ENCODE measurements around the gene NDFIP2.

The NDFIP2 gene

DNA sequence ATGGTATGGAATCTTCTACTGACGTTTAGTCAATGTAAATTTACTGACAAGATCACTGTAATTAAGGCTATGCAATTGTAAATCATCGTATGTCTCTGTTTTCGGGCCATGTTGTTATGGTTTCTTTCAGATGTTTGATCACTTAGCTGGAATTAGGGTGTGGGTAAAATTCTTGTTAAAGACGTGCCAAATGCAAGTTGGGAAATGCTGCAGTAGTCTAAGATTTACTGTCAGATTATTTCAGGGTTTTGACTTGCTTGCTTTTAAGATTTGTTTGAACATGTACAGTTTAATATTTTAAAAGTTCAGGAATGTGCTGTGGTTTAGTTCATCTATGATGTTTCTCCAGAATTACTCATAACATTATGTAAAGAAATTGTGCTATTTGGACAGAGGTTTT is 10.8 kb downstream of the NDFIP2 start:
- CTCF ChIA-PET: no interaction called here
- H3K4me3 Mint-ChIP-seq: peak overlapping the region; percentile 27
- no peak for DNase-seq
- peaks cover 3% of the 10 kb centered on the region for H3K9me3 Mint-ChIP-seq
- peaks cover 10% of the 10 kb centered on the region for H3K36me3 Mint-ChIP-seq
- no peaks in the 10 kb centered on the region for H3K27me3 Mint-ChIP-seq
- H3K4me1 Mint-ChIP-seq: peaks cover 76% of the 10 kb centered on the region
- H3K27ac Mint-ChIP-seq: peak overlapping the region; percentile 84

DNA sequence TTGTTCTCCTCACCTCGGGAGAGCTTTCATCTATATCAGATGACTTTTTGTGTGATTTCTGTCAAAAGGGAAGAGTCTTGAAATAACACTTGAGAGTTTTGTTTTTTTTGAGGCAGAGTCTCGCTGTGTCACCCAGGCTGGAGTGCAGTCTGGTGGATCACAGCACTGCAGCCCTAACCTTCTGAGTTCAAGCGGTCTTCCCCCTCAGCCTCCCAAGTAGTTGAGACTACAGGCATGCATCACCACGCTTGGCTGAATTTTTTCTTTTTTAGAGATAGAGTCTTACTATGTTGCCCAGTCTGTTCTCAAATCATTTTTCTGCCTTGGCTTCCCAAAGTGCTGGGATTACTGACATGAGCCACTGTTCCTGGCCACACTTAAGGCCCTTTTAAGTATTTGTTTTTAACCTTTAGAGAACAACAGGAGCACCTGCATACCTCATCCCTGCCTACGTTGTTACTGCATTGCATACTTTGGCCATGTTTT is 11.4 kb downstream of the NDFIP2 start:
- Mint-ChIP-seq H3K9me3 (peaks cover 3% of the 10 kb centered on the region), H3K4me3 (peak overlapping the region; percentile 52), H3K36me3 (peaks cover 10% of the 10 kb centered on the region), H3K27ac (peak overlapping the region; percentile 84), H3K4me1 (peaks cover 74% of the 10 kb centered on the region), H3K27me3 (no peaks in the 10 kb centered on the region)
- CTCF ChIA-PET: no interaction called here
- DNase-seq: peak; percentile 37

DNA sequence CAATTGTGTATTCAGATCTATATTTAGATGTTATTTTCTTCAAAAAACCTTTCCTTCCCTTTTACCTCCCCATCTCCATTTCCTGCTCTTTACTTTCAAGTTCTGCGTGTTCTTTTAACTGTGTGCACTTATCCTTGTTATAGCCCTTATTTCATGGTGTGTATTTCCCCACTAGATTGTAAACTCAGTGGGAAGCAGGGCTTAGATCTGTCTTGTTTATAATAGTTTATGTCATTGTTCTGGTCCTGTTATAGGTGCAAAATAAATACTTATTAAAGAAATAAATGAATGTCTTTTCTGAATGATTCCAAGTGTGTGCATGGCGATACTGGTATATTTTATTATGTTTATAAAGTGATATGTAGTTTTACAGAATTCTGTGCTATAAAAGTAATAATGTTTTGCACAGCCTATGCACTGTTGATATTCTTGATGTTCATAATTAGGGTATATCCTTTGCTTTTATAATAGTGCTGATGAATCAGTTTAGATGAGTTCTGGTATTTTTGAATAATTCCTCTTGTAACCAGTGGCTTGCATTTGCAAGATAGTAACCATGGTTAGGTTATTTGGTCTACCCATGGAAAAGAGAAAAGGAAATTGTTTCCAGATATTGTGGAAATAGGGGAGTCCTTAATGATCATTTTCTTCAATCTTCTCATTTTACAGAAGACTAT is 12.1 kb downstream of the NDFIP2 start:
- Mint-ChIP-seq H3K4me3 (peak overlapping the region; percentile 52), H3K27ac (peak overlapping the region; percentile 84), H3K36me3 (peaks cover 14% of the 10 kb centered on the region), H3K4me1 (peaks cover 75% of the 10 kb centered on the region), H3K9me3 (peaks cover 3% of the 10 kb centered on the region), H3K27me3 (no peaks in the 10 kb centered on the region)
- no peak for DNase-seq
- CTCF ChIA-PET: interaction anchor here (0.8 to 1.9 kb wide), 6 partner anchors 8 to 69 kb away, joined by 3 to 7 read pairs (median 4); no protein-coding TSS in a partner anchor

DNA sequence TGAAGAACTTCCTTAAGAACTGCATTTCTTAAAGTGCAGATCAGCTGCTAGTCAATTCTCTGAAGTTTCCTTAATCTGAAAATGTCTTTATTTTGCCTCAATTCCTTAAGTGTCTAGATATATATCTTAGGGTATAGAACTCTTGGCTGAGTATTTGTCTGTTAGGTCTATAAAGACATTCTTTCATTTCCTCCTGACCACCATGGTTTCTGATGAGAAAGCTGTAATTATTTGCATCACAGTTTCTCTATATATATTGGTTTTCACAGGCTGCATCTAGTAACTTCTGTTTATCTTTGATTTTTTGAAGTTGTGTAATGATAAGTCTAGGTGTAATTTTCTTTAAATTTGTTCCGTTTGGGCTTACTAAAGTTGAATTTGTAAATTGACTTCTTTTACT is 15.2 kb downstream of the NDFIP2 start:
- Mint-ChIP-seq H3K27ac (no peak overlapping the region), H3K9me3 (peaks cover 4% of the 10 kb centered on the region), H3K4me1 (peaks cover 69% of the 10 kb centered on the region), H3K27me3 (no peaks in the 10 kb centered on the region), H3K36me3 (peaks cover 14% of the 10 kb centered on the region), H3K4me3 (no peak overlapping the region)
- DNase-seq: no peak
- CTCF ChIA-PET: interaction anchor here (0.7 kb wide), 1 partner anchor 14 kb away, joined by 3 read pairs; no protein-coding TSS in a partner anchor

DNA sequence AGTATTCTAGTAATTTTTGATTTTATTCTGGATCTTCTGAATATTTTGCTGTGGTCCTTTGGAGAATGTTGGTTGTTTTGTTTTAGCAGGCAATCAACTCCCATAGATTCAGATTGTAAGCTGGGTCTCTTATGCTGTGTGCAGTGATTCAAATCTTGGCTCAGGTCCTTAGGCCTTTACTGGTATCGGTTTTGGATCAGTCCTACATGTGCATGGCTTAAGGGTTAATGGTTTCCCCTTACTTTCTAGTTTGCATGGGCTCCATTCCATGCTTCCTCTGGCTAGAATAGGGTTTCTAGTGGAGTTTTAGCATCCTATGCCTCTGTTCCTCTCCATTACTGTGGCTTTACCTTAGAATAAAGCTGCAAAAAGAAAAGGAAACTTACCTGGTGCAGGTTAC is 16.1 kb downstream of the NDFIP2 start:
- CTCF ChIA-PET: interaction anchor here (0.6 to 1.6 kb wide), 2 partner anchors 12 to 73 kb away, joined by 3 to 8 read pairs; no protein-coding TSS in a partner anchor
- Mint-ChIP-seq H3K36me3 (peaks cover 14% of the 10 kb centered on the region), H3K27ac (no peak overlapping the region), H3K4me1 (peaks cover 67% of the 10 kb centered on the region), H3K9me3 (peaks cover 6% of the 10 kb centered on the region), H3K27me3 (no peaks in the 10 kb centered on the region), H3K4me3 (no peak overlapping the region)
- no peak for DNase-seq

DNA sequence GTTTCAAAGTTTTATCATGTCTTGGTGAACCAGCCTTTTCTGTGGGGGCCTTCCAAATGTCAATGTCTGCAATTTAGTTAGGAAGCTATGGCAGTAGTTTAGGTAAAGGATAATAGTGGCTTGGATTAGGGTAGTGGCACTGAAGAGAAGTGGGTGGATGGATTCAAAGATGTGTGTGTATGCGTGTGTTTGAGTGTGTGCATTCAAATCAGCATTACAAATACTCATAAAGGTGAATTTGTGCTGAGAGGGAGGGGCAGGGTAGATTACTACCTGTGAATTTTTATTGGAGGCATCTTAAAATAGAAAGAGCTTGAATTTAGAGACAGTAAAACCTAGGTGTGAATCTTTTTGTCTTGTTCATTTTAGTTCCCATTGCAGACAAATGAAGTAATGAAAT is 16.9 kb downstream of the NDFIP2 start:
- CTCF ChIA-PET: interaction anchor here (0.6 to 1.6 kb wide), 2 partner anchors 13 to 74 kb away, joined by 3 to 8 read pairs; no protein-coding TSS in a partner anchor
- Mint-ChIP-seq H3K4me3 (no peak overlapping the region), H3K27me3 (no peaks in the 10 kb centered on the region), H3K9me3 (peaks cover 6% of the 10 kb centered on the region), H3K36me3 (peaks cover 14% of the 10 kb centered on the region), H3K4me1 (peaks cover 67% of the 10 kb centered on the region), H3K27ac (no peak overlapping the region)
- no peak for DNase-seq

DNA sequence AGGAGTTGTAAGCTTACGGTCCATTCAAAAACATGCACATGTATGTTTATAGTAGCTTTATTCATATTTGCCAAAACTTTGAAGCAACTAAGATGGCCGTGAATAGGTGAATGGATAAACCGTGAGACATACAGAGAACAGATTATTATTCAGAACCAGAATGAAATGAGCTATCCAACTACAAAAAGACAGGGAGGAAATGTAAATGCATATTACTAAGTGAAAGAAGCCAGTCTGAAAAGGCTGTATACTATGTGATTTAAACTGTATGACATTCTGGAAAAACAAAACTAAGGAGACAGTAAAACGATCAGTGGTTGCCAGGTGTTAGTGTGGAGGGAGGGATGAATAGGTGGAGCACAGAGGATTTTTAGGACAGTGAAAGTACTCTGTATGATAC is 19.9 kb downstream of the NDFIP2 start:
- H3K27ac Mint-ChIP-seq: no peak overlapping the region
- no peak for DNase-seq
- peaks cover 6% of the 10 kb centered on the region for H3K9me3 Mint-ChIP-seq
- CTCF ChIA-PET: interaction anchor here (0.9 to 2.2 kb wide), 3 partner anchors 10 to 17 kb away, joined by 3 to 6 read pairs (median 3); no protein-coding TSS in a partner anchor
- no peaks in the 10 kb centered on the region for H3K27me3 Mint-ChIP-seq
- peaks cover 51% of the 10 kb centered on the region for H3K4me1 Mint-ChIP-seq
- H3K4me3 Mint-ChIP-seq: no peak overlapping the region
- H3K36me3 Mint-ChIP-seq: peaks cover 14% of the 10 kb centered on the region

DNA sequence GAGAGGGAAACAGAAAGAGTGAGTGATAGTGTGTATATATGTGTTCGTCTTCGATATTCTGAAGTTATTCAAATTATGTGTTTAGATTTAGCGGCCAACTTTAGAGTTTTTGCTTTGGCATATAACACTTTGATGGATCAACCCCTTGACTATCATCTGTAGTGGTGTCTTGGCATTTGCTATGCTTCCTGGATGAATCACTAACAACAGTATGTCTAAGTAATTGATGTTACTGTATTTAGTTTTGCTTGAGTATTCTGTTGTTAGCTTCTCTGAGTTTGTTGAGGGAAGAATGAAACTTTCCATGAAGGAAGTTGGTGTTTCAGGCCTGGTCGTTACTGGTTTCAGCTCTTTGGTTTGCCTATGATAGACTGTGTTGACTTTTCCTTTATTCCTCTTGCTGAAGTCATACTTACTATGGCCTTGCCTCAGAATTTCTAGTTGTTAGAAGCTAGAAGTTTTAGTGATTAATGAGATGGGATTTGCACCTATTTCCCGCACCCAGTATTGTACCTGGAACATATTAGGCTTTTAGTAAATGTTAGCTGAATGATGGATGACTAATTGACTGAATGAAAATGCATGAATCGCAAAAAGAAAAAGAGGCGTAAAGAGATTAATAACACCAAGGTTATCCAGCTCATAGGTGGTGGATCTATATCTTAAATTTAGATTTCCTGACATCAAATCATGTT is 20.7 kb downstream of the NDFIP2 start:
- Mint-ChIP-seq H3K27me3 (no peaks in the 10 kb centered on the region), H3K9me3 (peaks cover 6% of the 10 kb centered on the region), H3K4me3 (no peak overlapping the region), H3K27ac (no peak overlapping the region), H3K4me1 (peaks cover 47% of the 10 kb centered on the region), H3K36me3 (peaks cover 14% of the 10 kb centered on the region)
- no peak for DNase-seq
- CTCF ChIA-PET: interaction anchor here (0.6 to 1.8 kb wide), 8 partner anchors 9 to 110 kb away, joined by 3 to 6 read pairs (median 4); no protein-coding TSS in a partner anchor

DNA sequence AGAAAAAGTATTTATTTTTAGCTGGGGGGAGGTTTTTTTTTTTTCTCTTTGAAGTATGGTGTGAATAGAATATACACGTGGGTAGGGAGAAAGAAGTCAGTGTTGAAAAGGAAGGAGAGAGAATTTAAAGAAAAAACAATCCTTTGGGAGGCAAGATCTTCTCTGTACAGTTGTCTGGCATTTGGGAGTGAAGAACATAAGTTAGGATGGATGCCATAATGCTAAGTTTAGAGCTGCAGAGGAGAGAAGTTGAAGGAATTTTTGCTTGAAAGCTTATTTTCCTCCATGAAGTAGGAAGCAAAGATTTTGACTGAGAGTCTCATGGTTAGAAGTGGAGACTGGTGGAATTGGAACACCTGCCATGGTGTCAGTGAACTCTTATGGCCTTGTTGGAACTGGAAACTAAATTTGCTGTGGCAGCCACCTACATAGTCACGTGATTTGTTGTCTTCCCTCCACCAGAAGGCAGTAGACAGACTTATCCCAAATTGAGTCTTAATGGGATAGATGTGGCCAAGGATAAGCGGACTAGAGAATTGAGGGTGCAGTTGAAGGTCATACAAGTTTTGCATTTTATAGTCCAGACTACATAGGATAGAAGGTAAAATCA is 22.0 kb downstream of the NDFIP2 start:
- peaks cover 6% of the 10 kb centered on the region for H3K9me3 Mint-ChIP-seq
- no peak for DNase-seq
- H3K27ac Mint-ChIP-seq: no peak overlapping the region
- H3K4me3 Mint-ChIP-seq: no peak overlapping the region
- no peaks in the 10 kb centered on the region for H3K27me3 Mint-ChIP-seq
- H3K4me1 Mint-ChIP-seq: peaks cover 37% of the 10 kb centered on the region
- peaks cover 10% of the 10 kb centered on the region for H3K36me3 Mint-ChIP-seq
- CTCF ChIA-PET: interaction anchor here (0.7 to 1.8 kb wide), 3 partner anchors 11 to 79 kb away, joined by 3 to 5 read pairs (median 4); no protein-coding TSS in a partner anchor

DNA sequence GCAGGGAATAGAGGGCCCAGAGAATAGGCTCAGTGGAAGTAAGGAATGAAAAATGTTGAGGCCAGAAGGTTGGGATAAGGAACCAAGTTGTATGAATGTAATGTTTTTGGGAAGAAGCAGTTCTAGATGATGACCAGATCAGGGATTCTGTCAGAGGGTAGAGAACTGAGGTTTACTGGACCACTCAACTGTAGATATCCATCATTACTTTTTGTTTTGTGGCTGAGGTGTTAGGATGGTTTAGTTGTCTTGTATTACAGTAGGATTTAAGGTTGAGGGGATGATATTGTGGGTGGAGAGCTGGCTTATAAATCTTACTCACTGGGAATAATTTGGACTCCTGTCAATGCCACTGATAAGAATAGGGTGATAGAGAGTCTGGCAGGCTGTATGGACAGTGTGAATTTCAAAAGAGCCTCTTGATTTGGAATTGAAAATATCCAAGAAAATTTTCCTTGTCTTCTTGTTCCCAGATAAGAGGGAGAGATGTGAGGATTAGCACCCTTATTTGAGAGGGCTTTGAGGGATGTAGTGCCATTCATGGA is 22.6 kb downstream of the NDFIP2 start:
- no peak overlapping the region for H3K4me3 Mint-ChIP-seq
- DNase-seq: no peak
- H3K27ac Mint-ChIP-seq: no peak overlapping the region
- CTCF ChIA-PET: interaction anchor here (1.2 kb wide), 1 partner anchor 79 kb away, joined by 4 read pairs; no protein-coding TSS in a partner anchor
- H3K27me3 Mint-ChIP-seq: no peaks in the 10 kb centered on the region
- H3K36me3 Mint-ChIP-seq: peaks cover 7% of the 10 kb centered on the region
- H3K4me1 Mint-ChIP-seq: peaks cover 34% of the 10 kb centered on the region
- peaks cover 6% of the 10 kb centered on the region for H3K9me3 Mint-ChIP-seq

DNA sequence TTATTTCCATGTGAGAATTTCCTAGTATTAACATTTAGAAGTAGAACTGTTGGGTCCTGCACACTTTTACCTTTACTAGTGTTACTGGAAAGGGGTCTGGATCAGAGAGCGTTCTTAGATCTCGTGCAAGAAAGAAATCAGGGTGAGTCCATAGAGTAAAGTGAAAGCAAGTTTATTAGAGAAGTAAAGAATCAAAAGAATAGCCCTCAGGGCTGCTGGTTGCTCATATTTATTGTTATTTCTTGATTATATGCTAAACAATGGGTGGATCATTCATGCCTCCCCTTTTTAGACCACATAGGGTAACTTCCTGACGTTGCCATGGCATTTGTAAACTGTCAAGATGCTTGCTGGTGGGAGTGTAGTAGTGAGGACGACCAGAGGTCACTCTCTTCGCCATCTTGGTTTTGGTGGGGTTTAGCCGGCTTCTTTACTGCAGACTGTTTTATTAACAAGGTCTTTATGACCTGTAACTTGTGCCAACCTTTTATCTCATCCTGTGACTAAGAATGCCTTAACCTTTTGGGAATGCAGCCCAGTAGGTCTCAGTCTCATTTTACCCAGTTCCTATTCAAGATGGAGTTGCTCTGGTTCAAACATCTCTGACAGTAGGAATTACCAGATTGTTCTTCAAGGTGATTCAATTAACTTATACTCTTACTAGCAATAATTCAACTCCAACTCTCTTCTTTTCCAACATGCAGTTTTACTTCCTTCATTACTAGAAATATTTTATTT is 27.4 kb downstream of the NDFIP2 start:
- Mint-ChIP-seq H3K27ac (no peak overlapping the region), H3K9me3 (no peaks in the 10 kb centered on the region), H3K36me3 (peaks cover 8% of the 10 kb centered on the region), H3K4me1 (peaks cover 19% of the 10 kb centered on the region), H3K27me3 (no peaks in the 10 kb centered on the region), H3K4me3 (no peak overlapping the region)
- DNase-seq: no peak
- CTCF ChIA-PET: no interaction called here

DNA sequence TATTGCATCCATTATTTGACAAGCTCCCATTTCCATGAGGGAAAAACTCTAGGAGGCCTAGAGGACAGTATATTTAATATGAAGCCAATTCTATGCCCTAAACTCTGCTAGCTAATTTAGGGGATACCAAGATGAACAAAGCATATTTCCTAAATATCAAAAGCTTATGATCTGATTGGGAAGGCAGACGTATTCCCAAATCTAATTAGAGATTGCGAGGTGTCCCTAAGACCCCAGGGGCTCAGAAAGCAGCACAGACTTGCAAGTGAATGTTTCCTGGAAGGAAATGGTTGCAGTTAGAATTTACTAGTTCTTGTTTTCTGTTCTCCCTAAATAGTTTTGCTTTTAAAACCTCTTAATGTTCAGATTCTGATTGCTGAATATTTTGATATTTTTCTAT is 30.7 kb downstream of the NDFIP2 start:
- Mint-ChIP-seq H3K4me3 (no peak overlapping the region), H3K27me3 (no peaks in the 10 kb centered on the region), H3K9me3 (no peaks in the 10 kb centered on the region), H3K27ac (no peak overlapping the region), H3K4me1 (peaks cover 14% of the 10 kb centered on the region), H3K36me3 (peaks cover 6% of the 10 kb centered on the region)
- DNase-seq: no peak
- CTCF ChIA-PET: interaction anchor here (0.7 to 0.9 kb wide), 2 partner anchors 10 to 18 kb away, joined by 3 read pairs; no protein-coding TSS in a partner anchor

DNA sequence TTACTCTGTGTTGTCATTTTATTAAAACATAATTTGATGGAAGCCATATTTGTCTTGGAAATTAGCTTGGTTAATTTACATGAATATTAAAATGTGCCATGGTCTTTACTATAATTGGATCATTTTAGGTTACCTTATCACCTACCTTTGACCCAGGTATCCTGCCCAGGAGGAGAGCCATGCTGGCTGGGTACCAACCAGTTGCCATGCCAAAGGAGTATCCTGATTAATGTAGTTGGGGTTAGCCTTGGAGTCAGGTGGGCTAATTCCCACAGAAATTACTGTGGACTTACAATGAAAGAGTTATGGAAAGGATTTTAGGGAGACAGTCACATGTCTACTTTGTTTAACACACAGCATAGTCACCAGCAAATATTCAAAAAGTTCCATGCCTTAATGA is 32.0 kb downstream of the NDFIP2 start:
- Mint-ChIP-seq H3K36me3 (peaks cover 7% of the 10 kb centered on the region), H3K27ac (no peak overlapping the region)
- CTCF ChIA-PET: interaction anchor here (0.6 to 1.0 kb wide), 2 partner anchors 10 to 89 kb away, joined by 3 read pairs; no protein-coding TSS in a partner anchor

More for the DNA sequence above, 32.0 kb downstream of the NDFIP2 start:
- no peak for DNase-seq
- Mint-ChIP-seq H3K4me3 (no peak overlapping the region), H3K4me1 (peaks cover 19% of the 10 kb centered on the region), H3K27me3 (no peaks in the 10 kb centered on the region), H3K9me3 (no peaks in the 10 kb centered on the region)

Measured in activated naive CD4-positive, alpha-beta T cell treated with anti-CD3 and anti-CD28 coated beads, Interleukin-2, amount 10 ng/mL, durations not matched to agents 7 days and 5 days (primary cell).